Lower leg skin (tissue), 4 donors: ENCODE results near the gene CARD14. TPM values are rescaled to one million over a fixed set of nuclear protein-coding genes. Genes with fewer than 3 reads are reported as not detected.

Source experiments
- DNase-seq, 2 donors: peaks; one replicate each; pipeline ENCODE4 v3.0.0-alpha.2; 2019; ENCODE audit warnings: low spot score in 2 of 2
- H3K4me3 ChIP-seq: fragments of 200-600 bp; sonication (generic); 2 replicates; pipeline ENCODE4 v1.5.1; 2017; ENCODE audit warnings: mild to moderate bottlenecking, low read depth; ENCODE audit not compliant: poor library complexity, severe bottlenecking
- POLR2A ChIP-seq, 2 donors: fragments of 450-650 bp; IDR thresholded peaks; one replicate each; pipeline ENCODE4 v1.6.1; 2016 to 2017; ENCODE audit warnings: antibody characterized with exemption in 2 of 2, mild to moderate bottlenecking in 1 of 2, moderate library complexity in 1 of 2
- WGBS, 2 donors: methylation state at CpG; one replicate each; pipeline ENCODE4 v1.1.5; 2018; 5-methylcytosine and 5-hydroxymethylcytosine counted together
- intact Hi-C: fragments of 100-400 bp; cut with DNase I; formaldehyde crosslinking; loops from one replicate; pipeline ENCODE4 v1.15.0; 2023; ENCODE audit warnings: low total_unique reads
- total RNA-seq, 4 donors: library from RNA; depleted of rRNA; stranded (reverse); fragments of >200 nt; gene quantifications; one replicate each; pipeline ENCODE4 v1.1.0, GENCODE V29; 2016
- TF ChIP-seq, protein P1 (sequence below), 3 donors: fragments of 450-650 bp; IDR thresholded peaks; one replicate each; pipeline ENCODE4 v1.5.1; 2016; ENCODE audit warnings: antibody characterized with exemption in 3 of 3, mild to moderate bottlenecking in 3 of 3, moderate library complexity in 2 of 3

Gene CARD14
- total RNA-seq, 4 donors from 2014 or later: 52.3 to 73.2 (median 57.5) TPM

- intact Hi-C loops: no loop called here
- TF ChIP-seq, protein P1, sequence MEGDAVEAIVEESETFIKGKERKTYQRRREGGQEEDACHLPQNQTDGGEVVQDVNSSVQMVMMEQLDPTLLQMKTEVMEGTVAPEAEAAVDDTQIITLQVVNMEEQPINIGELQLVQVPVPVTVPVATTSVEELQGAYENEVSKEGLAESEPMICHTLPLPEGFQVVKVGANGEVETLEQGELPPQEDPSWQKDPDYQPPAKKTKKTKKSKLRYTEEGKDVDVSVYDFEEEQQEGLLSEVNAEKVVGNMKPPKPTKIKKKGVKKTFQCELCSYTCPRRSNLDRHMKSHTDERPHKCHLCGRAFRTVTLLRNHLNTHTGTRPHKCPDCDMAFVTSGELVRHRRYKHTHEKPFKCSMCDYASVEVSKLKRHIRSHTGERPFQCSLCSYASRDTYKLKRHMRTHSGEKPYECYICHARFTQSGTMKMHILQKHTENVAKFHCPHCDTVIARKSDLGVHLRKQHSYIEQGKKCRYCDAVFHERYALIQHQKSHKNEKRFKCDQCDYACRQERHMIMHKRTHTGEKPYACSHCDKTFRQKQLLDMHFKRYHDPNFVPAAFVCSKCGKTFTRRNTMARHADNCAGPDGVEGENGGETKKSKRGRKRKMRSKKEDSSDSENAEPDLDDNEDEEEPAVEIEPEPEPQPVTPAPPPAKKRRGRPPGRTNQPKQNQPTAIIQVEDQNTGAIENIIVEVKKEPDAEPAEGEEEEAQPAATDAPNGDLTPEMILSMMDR (IDR thresholded peaks at IDR 0.05): no peak
- no peak for TF ChIP-seq POLR2A (IDR thresholded peaks at IDR 0.05)
- H3K4me3 ChIP-seq: no peak overlapping the region
- DNase-seq: no peak
- 92 to 93% methylated on average over 23 of the region's 23 CpGs for WGBS, 2 donors
Observed at GRCh38 chr17:80189611-80190010, 19.8 kb downstream of the CARD14 start.

DNA sequence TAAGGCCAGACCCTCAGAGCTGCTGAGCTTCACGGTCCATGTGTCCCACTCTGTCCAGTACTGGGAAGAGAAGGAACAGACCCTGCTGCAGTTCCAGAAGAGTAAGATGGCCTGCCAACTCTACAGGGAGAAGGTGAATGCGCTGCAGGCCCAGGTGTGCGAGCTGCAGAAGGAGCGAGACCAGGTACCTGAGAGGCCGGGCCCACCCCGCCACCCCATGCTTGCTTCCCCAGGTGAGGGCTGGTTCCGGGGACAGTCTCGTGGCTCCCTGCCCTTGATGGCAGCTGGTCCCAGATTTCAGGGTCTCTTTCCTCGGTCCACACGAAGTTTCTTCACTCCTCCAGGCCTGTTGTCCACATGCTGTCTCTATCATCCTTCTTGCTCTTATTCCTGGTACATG, 20.9 kb downstream of the CARD14 start:
- H3K4me3 ChIP-seq: no peak overlapping the region
- DNase-seq: no peak
- intact Hi-C loops: no loop called here
- TF ChIP-seq, protein P1 (IDR thresholded peaks at IDR 0.05): no peak
- TF ChIP-seq POLR2A (IDR thresholded peaks at IDR 0.05): no peak
- 94 to 97% methylated on average over 7 to 10 of the region's 10 CpGs for WGBS, 2 donors

GRCh38 chr17:80191192-80191591, 21.4 kb downstream of the CARD14 start:
- TF ChIP-seq, protein P1 (IDR thresholded peaks at IDR 0.05): no peak
- TF ChIP-seq POLR2A (IDR thresholded peaks at IDR 0.05): no peak
- DNase-seq: no peak
- 84 to 85% methylated on average over 13 of the region's 20 CpGs for WGBS, 2 donors
- intact Hi-C loops: no loop called here
- no peak overlapping the region for H3K4me3 ChIP-seq

DNA sequence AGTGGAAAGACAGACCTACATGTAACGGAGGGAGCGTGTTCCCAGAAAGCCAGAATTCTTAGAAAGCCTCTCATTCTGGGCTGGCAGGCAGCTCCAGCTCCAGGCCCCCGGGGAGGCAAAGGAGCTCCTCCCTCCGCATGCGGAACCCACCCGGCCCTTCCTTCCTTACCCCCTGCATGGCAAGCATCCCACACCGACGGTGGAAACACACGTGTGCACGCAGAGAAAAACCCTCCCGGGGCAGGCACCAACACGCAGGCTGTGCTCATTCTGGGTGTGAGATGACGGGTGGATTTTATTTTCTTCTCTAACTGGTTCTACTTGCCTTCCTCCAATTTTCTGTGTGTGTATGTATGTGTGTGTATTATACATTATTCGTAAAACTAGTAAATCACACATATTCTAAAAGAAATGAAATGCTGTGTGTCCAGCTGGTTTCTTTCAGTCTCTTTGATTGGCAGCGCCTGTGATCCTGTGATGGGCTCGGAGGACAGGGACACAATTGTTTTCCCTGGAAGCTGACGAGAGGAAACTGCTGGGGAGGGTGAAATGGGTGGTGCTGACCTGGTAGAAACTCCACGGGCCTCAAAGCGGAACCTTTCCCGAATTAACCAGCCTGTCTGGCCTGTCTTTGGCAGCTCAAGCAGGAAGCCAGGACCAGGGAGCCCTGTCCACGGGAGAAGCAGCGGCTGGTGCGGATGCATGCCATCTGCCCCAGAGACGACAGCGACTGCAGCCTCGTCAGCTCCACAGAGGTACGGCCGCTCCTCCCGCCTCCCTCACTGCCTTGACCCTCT, 22.2 kb downstream of the CARD14 start:
- no peak overlapping the region for H3K4me3 ChIP-seq
- 18 to 25% methylated on average over 26 to 29 of the region's 29 CpGs for WGBS, 2 donors
- TF ChIP-seq POLR2A (IDR thresholded peaks at IDR 0.05): no peak
- TF ChIP-seq, protein P1 (IDR thresholded peaks at IDR 0.05): no peak
- intact Hi-C loops: no loop called here
- peak in 1 of 2 donors; percentile 60 for DNase-seq

DNA sequence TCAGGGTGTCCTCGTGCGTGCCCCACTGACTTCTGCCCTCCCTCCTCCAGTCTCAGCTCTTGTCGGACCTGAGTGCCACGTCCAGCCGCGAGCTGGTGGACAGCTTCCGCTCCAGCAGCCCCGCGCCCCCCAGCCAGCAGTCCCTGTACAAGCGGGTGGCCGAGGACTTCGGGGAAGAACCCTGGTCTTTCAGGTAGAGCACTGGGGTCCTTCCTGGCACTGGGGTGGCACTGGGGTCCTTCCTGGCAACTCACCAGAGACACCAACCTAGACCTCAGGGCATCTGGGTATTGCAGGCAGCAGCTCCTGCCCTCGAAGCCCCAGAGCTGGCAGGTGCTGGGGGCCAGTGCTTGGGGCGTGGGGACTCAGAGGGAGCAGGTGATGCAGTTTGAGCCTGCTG, 25.3 kb downstream of the CARD14 start:
- H3K4me3 ChIP-seq: no peak overlapping the region
- WGBS, 2 donors: 79 to 90% methylated on average over 12 of the region's 14 CpGs
- no peak for DNase-seq
- TF ChIP-seq POLR2A (IDR thresholded peaks at IDR 0.05): no peak
- TF ChIP-seq, protein P1 (IDR thresholded peaks at IDR 0.05): no peak
- intact Hi-C loops: no loop called here
